DOHH2 (cell line): Measurements from ENCODE around the gene TUBB2B.
A peak's percentile ranks its signal among the peaks of the same experiment; 100 is the strongest.

ENCODE experiments used
- H3F3A ChIP-seq: fragments of 200-600 bp; sonication (generic), shearing (Covaris generic); 2 replicates; pipeline ENCODE4 v1.6.0; 2016; ENCODE audit warnings: antibody characterized with exemption, mild to moderate bottlenecking; ENCODE audit not compliant: control insufficient read depth, insufficient read depth
- H3K27ac ChIP-seq: fragments of 200-600 bp; sonication (generic); 2 replicates; pipeline ENCODE4 v1.5.1; 2014; ENCODE audit warnings: low read depth, mild to moderate bottlenecking, low read length, moderate library complexity
- H3K27me3 ChIP-seq: fragments of 200-600 bp; sonication (generic); 2 replicates; pipeline ENCODE4 v1.6.1; 2014; ENCODE audit warnings: mild to moderate bottlenecking, low read length, mixed read lengths; ENCODE audit not compliant: control insufficient read depth
- H3K36me3 ChIP-seq: fragments of 200-600 bp; sonication (generic); 2 replicates; pipeline ENCODE4 v1.6.1; 2014; ENCODE audit warnings: mild to moderate bottlenecking, low read length, moderate library complexity, mixed read lengths; ENCODE audit not compliant: control insufficient read depth
- H3K4me1 ChIP-seq: fragments of 200-600 bp; sonication (generic); 2 replicates; pipeline ENCODE4 v1.6.1; 2014; ENCODE audit warnings: mild to moderate bottlenecking, low read length, mixed read lengths; ENCODE audit not compliant: control insufficient read depth
- H3K4me2 ChIP-seq: fragments of 200-600 bp; sonication (generic); 2 replicates; pipeline ENCODE4 v1.6.0; 2014; ENCODE audit warnings: mild to moderate bottlenecking, low read length, moderate library complexity
- H3K4me3 ChIP-seq: fragments of 200-600 bp; sonication (generic); 2 replicates; pipeline ENCODE4 v1.5.1; 2014; ENCODE audit warnings: mild to moderate bottlenecking, low read length, mixed read lengths
- H3K79me2 ChIP-seq: fragments of 200-600 bp; sonication (generic); 2 replicates; pipeline ENCODE4 v1.6.1; 2014; ENCODE audit warnings: mild to moderate bottlenecking, low read length, mixed read lengths; ENCODE audit not compliant: control insufficient read depth
- H3K9me2 ChIP-seq: fragments of 200-600 bp; sonication (generic); replicated peaks from 2 replicates; pipeline ENCODE4 v1.6.1; 2014; ENCODE audit warnings: mild to moderate bottlenecking, low read length, mixed read lengths; ENCODE audit not compliant: control insufficient read depth
- H3K9me3 ChIP-seq: fragments of 200-600 bp; sonication (generic); 2 replicates; pipeline ENCODE4 v1.6.1; 2014; ENCODE audit warnings: antibody characterized with exemption, low read length, mixed read lengths; ENCODE audit not compliant: control insufficient read depth, insufficient read depth
- H4K20me1 ChIP-seq: fragments of 200-600 bp; sonication (generic); 2 replicates; pipeline ENCODE4 v1.6.0; 2014; ENCODE audit warnings: low read depth, mild to moderate bottlenecking, antibody characterized with exemption, low read length, moderate library complexity; ENCODE audit not compliant: control insufficient read depth, insufficient read depth
- EZH2phosphoT487 ChIP-seq: fragments of 200-600 bp; sonication (generic); IDR thresholded peaks from 2 replicates; pipeline ENCODE4 v1.6.1; 2017; ENCODE audit warnings: borderline replicate concordance, mild to moderate bottlenecking, antibody characterized with exemption, low read length, moderate library complexity, mixed read lengths
- TF ChIP-seq, protein P1 (sequence below): fragments of 200-600 bp; sonication (generic); IDR thresholded peaks from one replicate; pipeline ENCODE4 v1.5.1; 2014; ENCODE audit warnings: antibody characterized with exemption, mild to moderate bottlenecking, low read depth, low read length; ENCODE audit not compliant: poor library complexity, severe bottlenecking

The TUBB2B gene

GRCh38 chr6:3260772-3261517 lies 33.5 kb upstream of the TUBB2B start:
- H3K9me2 ChIP-seq, result no peaks in the 10 kb centered on the region
- H3K4me2 ChIP-seq, result peak overlapping the region; percentile 39
- no peaks in the 10 kb centered on the region for H3K27me3 ChIP-seq
- H3K36me3 ChIP-seq, result peaks cover 49% of the 10 kb centered on the region
- H3F3A ChIP-seq, result no peaks in the 10 kb centered on the region
- no peaks in the 10 kb centered on the region for H3K9me3 ChIP-seq
- TF ChIP-seq, protein P1, sequence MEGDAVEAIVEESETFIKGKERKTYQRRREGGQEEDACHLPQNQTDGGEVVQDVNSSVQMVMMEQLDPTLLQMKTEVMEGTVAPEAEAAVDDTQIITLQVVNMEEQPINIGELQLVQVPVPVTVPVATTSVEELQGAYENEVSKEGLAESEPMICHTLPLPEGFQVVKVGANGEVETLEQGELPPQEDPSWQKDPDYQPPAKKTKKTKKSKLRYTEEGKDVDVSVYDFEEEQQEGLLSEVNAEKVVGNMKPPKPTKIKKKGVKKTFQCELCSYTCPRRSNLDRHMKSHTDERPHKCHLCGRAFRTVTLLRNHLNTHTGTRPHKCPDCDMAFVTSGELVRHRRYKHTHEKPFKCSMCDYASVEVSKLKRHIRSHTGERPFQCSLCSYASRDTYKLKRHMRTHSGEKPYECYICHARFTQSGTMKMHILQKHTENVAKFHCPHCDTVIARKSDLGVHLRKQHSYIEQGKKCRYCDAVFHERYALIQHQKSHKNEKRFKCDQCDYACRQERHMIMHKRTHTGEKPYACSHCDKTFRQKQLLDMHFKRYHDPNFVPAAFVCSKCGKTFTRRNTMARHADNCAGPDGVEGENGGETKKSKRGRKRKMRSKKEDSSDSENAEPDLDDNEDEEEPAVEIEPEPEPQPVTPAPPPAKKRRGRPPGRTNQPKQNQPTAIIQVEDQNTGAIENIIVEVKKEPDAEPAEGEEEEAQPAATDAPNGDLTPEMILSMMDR, result no peak
- no peak for TF ChIP-seq EZH2phosphoT487
- peaks cover 14% of the 10 kb centered on the region for H3K4me1 ChIP-seq
- H3K79me2 ChIP-seq, result peaks cover 69% of the 10 kb centered on the region
- H3K4me3 ChIP-seq, result no peak overlapping the region; the same call in 1 of the 2 replicates
- no peak overlapping the region for H3K27ac ChIP-seq
- no peaks in the 10 kb centered on the region; the same call in 1 of the 2 replicates for H4K20me1 ChIP-seq

- Histone ChIP-seq H4K20me1 (no peaks in the 10 kb centered on the region; the same call in 1 of the 2 replicates), H3K9me3 (peaks cover 1% of the 10 kb centered on the region; the same call in 1 of the 2 replicates), H3K27me3 (no peaks in the 10 kb centered on the region), H3K79me2 (peaks cover 63% of the 10 kb centered on the region), H3K27ac (no peak overlapping the region), H3K4me2 (peak overlapping the region; percentile 39), H3K9me2 (no peaks in the 10 kb centered on the region), H3K36me3 (peaks cover 45% of the 10 kb centered on the region), H3K4me3 (no peak overlapping the region), H3K4me1 (peaks cover 14% of the 10 kb centered on the region), H3F3A (no peaks in the 10 kb centered on the region)
- no peak for TF ChIP-seq EZH2phosphoT487
- TF ChIP-seq, protein P1, result no peak
Observed at GRCh38 chr6:3260296-3260695, 32.8 kb upstream of the TUBB2B start.

GRCh38 chr6:3259491-3259958 lies 32.1 kb upstream of the TUBB2B start:
- Histone ChIP-seq H3K36me3 (peaks cover 38% of the 10 kb centered on the region), H3K4me2 (peak overlapping the region; percentile 87), H3K4me1 (peaks cover 14% of the 10 kb centered on the region), H3K4me3 (peak overlapping the region; percentile 75), H3F3A (no peaks in the 10 kb centered on the region), H3K27ac (peak overlapping the region; percentile 21), H3K9me2 (no peaks in the 10 kb centered on the region), H3K27me3 (no peaks in the 10 kb centered on the region), H3K9me3 (peaks cover 6% of the 10 kb centered on the region; the same call in 1 of the 2 replicates), H4K20me1 (no peaks in the 10 kb centered on the region; the same call in 1 of the 2 replicates), H3K79me2 (peaks cover 55% of the 10 kb centered on the region)
- no peak for TF ChIP-seq EZH2phosphoT487
- TF ChIP-seq, protein P1, result peak; percentile 21
